ENCODE data around the gene PQBP1.
A peak's percentile ranks its signal among the peaks of the same experiment; 100 is the strongest.

Gene PQBP1

DNA sequence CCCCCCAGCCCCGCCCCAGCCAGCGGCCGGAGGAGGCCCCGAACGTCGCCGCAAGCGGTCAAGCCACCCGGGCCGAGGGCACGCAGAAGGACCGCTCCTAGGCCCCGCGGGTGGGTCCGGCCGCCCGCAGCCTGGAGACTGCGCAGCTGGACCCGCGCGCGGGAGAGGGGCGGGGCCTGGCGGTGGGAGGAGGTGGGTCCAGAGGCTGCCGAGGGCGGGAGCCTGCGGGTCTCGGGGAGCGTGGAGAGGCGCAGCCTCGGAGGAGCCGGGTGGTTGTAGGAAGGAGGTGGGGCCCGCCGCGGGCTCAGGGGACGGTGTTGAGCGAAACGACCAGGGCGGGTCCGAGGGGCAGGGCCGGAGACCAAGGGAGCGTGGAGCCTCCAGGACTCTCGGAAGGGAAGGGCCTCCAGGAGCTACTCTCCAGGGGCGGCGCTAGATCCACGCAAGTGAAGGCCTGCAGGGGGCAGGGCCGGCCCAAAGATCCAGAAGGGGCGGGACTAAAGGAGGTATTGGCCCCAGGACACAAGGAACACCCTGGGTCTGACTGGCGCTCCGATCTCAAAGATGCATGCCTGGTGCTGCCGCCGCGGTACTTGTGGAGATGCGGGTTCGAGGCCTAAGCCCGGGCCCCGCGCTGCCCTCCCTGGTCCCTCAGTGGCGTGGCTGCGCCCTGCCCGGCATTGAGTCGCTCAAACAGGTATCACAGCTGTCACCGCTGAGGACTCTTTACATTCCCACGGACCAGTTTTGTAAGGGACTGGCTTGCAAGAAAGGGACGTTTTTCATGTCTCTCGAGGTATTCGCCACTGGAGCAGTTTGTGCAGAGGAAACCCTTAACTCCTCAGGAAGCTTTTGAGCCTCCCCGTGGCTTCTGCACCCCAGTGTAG lies 6.1 kb upstream of the PQBP1 start:
- H4K20me1 ChIP-seq (ENCODE audit: insufficient read depth, low read length, poor library complexity, severe bottlenecking) = peaks cover 12% of the 10 kb centered on the region
- peaks cover 22% of the 10 kb centered on the region; the same call in 1 of the 2 replicates for H3K79me2 ChIP-seq (ENCODE audit: insufficient read depth, low read length)
- no peaks in the 10 kb centered on the region for H3K4me1 ChIP-seq (ENCODE audit: insufficient read depth, low read length, poor library complexity, severe bottlenecking)
- H3K9me3 ChIP-seq (ENCODE audit: insufficient read depth, low read depth, low read length) = no peaks in the 10 kb centered on the region
- peak overlapping the region; percentile 67 for H3K4me3 ChIP-seq (ENCODE audit: low read length, poor library complexity, severe bottlenecking)
- H2AFZ ChIP-seq (ENCODE audit: low read length) = no peak overlapping the region
- H3K36me3 ChIP-seq (ENCODE audit: insufficient read depth, low read length) = no peaks in the 10 kb centered on the region
- TF ChIP-seq CTCF (conservative IDR thresholded peaks at IDR 0.05; ENCODE audit: low read length) (peak; percentile 27; the same call in 1 of the 2 replicates), EZH2phosphoT487 (IDR thresholded peaks at IDR 0.05; ENCODE audit: borderline replicate concordance) (no peak)
- H3K4me2 ChIP-seq (ENCODE audit: low read depth, low read length, poor library complexity, severe bottlenecking) = peak overlapping the region; percentile 76
- no peaks in the 10 kb centered on the region for H3K27me3 ChIP-seq (ENCODE audit: insufficient read depth, low read length, poor library complexity, severe bottlenecking)
- H3K9me2 ChIP-seq (replicated peaks; ENCODE audit: low read depth, low read length) = no peaks in the 10 kb centered on the region
- no peak overlapping the region for H3K9ac ChIP-seq (ENCODE audit: low read depth, low read length, poor library complexity, severe bottlenecking)
- no peaks in the 10 kb centered on the region for H3F3A ChIP-seq (ENCODE audit: low read depth)

DNA sequence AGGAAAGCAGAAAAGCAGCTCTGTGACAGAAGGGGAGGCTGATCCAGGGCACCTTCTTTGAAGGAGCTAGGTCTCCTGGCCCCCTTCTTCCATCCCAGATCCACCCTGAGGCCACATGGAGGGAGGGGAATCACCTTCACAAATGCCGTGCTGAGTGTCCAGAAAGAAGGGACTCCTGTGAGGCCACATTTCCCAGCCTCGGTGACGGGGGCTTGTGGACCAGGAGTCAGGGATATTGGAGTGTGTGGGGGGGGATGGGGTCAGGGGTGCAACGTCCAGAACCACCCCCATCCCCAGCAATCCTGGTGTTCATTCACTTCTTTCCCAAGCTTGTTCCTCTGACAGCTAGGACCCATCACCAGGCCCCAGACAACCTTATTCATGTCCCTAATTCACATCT lies 4.8 kb upstream of the PQBP1 start:
- Histone ChIP-seq H4K20me1 (ENCODE audit: insufficient read depth, low read length, poor library complexity, severe bottlenecking) (peaks cover 19% of the 10 kb centered on the region), H3K4me3 (ENCODE audit: low read length, poor library complexity, severe bottlenecking) (no peak overlapping the region), H3K79me2 (ENCODE audit: insufficient read depth, low read length) (peaks cover 27% of the 10 kb centered on the region; the same call in 1 of the 2 replicates), H3K27me3 (ENCODE audit: insufficient read depth, low read length, poor library complexity, severe bottlenecking) (no peaks in the 10 kb centered on the region), H3K4me2 (ENCODE audit: low read depth, low read length, poor library complexity, severe bottlenecking) (no peak overlapping the region), H3K9me2 (replicated peaks; ENCODE audit: low read depth, low read length) (no peaks in the 10 kb centered on the region), H3F3A (ENCODE audit: low read depth) (no peaks in the 10 kb centered on the region), H3K9ac (ENCODE audit: low read depth, low read length, poor library complexity, severe bottlenecking) (no peak overlapping the region), H2AFZ (ENCODE audit: low read length) (no peak overlapping the region), H3K36me3 (ENCODE audit: insufficient read depth, low read length) (no peaks in the 10 kb centered on the region), H3K9me3 (ENCODE audit: insufficient read depth, low read depth, low read length) (no peaks in the 10 kb centered on the region), H3K4me1 (ENCODE audit: insufficient read depth, low read length, poor library complexity, severe bottlenecking) (no peaks in the 10 kb centered on the region)
- no peak for TF ChIP-seq EZH2phosphoT487 (IDR thresholded peaks at IDR 0.05; ENCODE audit: borderline replicate concordance)
- no peak for TF ChIP-seq CTCF (conservative IDR thresholded peaks at IDR 0.05; ENCODE audit: low read length)

GRCh38 chrX:48893556-48894348 lies 4.0 kb upstream of the PQBP1 start:
- Histone ChIP-seq H3K27me3 (ENCODE audit: insufficient read depth, low read length, poor library complexity, severe bottlenecking) (no peaks in the 10 kb centered on the region), H3F3A (ENCODE audit: low read depth) (no peaks in the 10 kb centered on the region), H4K20me1 (ENCODE audit: insufficient read depth, low read length, poor library complexity, severe bottlenecking) (peaks cover 19% of the 10 kb centered on the region), H3K4me2 (ENCODE audit: low read depth, low read length, poor library complexity, severe bottlenecking) (no peak overlapping the region), H3K36me3 (ENCODE audit: insufficient read depth, low read length) (no peaks in the 10 kb centered on the region), H3K9ac (ENCODE audit: low read depth, low read length, poor library complexity, severe bottlenecking) (no peak overlapping the region), H3K4me1 (ENCODE audit: insufficient read depth, low read length, poor library complexity, severe bottlenecking) (no peaks in the 10 kb centered on the region), H3K9me2 (replicated peaks; ENCODE audit: low read depth, low read length) (no peaks in the 10 kb centered on the region), H2AFZ (ENCODE audit: low read length) (no peak overlapping the region), H3K9me3 (ENCODE audit: insufficient read depth, low read depth, low read length) (no peaks in the 10 kb centered on the region), H3K79me2 (ENCODE audit: insufficient read depth, low read length) (peaks cover 28% of the 10 kb centered on the region; the same call in 1 of the 2 replicates), H3K4me3 (ENCODE audit: low read length, poor library complexity, severe bottlenecking) (no peak overlapping the region)
- TF ChIP-seq EZH2phosphoT487 (IDR thresholded peaks at IDR 0.05; ENCODE audit: borderline replicate concordance) (no peak), CTCF (conservative IDR thresholded peaks at IDR 0.05; ENCODE audit: low read length) (no peak)

All from Loucy (cell line).